Fibroblast of lung (primary cell): ENCODE data around the gene TMBIM4. TPM values are rescaled to one million over a fixed set of nuclear protein-coding genes. Genes with fewer than 3 reads are reported as not detected.

ENCODE experiments used
- DNase-seq, 2 donors: peaks; one replicate each; pipeline versions ENCODE4 v3.0.0 to v3.0.0-alpha.2; 2010; ENCODE audit warnings: low read depth in 2 of 2
- H2AFZ ChIP-seq: 2 replicates; pipeline ENCODE4 v1.5.1; 2012; ENCODE audit warnings: low read length, control low read depth, inconsistent platforms
- H3K27ac ChIP-seq: 2 replicates; pipeline ENCODE4 v1.5.1; 2011; ENCODE audit warnings: low read length, control low read depth; ENCODE audit not compliant: insufficient read depth
- H3K27me3 ChIP-seq: 2 replicates; pipeline ENCODE4 v1.5.1; 2011; ENCODE audit warnings: mild to moderate bottlenecking, low read length; ENCODE audit not compliant: control insufficient read depth, insufficient read depth
- H3K36me3 ChIP-seq: 2 replicates; pipeline ENCODE4 v1.5.1; 2011; ENCODE audit warnings: low read length; ENCODE audit not compliant: control insufficient read depth, insufficient read depth
- H3K4me1 ChIP-seq: 2 replicates; pipeline ENCODE4 v1.5.1; 2011; ENCODE audit warnings: low read length; ENCODE audit not compliant: control insufficient read depth, insufficient read depth; ENCODE audit errors: extremely low read depth
- H3K4me2 ChIP-seq: 2 replicates; pipeline ENCODE4 v1.5.1; 2011; ENCODE audit warnings: low read length, control low read depth; ENCODE audit not compliant: insufficient read depth; ENCODE audit errors: extremely low read depth
- H3K4me3 ChIP-seq, 4 experiments: fragments of 200-600 bp in 1 of 4; sonication (generic) in 1 of 4; replicated peaks in 1 of 4; 2 replicates each; pipeline ENCODE4 v1.5.1; 2011 to 2016; ENCODE audit warnings: low read length in 4 of 4, low read depth in 3 of 4, mild to moderate bottlenecking in 3 of 4, control low read depth in 2 of 4, inconsistent platforms in 1 of 4, mixed read lengths in 1 of 4; ENCODE audit not compliant: insufficient read depth in 1 of 4; ENCODE audit errors: control extremely low read depth in 1 of 4
- H3K79me2 ChIP-seq: 2 replicates; pipeline ENCODE4 v1.5.1; 2012; ENCODE audit warnings: mild to moderate bottlenecking, low read length, inconsistent platforms; ENCODE audit not compliant: control insufficient read depth, insufficient read depth
- H3K9ac ChIP-seq: 2 replicates; pipeline ENCODE4 v1.5.1; 2011; ENCODE audit warnings: mild to moderate bottlenecking, low read length, control low read depth; ENCODE audit not compliant: insufficient read depth
- H3K9me3 ChIP-seq: 2 replicates; pipeline ENCODE4 v1.5.1; 2012; ENCODE audit warnings: low read depth, low read length; ENCODE audit not compliant: control insufficient read depth, insufficient read depth
- H4K20me1 ChIP-seq: 2 replicates; pipeline ENCODE4 v1.5.1; 2011; ENCODE audit warnings: low read length; ENCODE audit not compliant: control insufficient read depth, insufficient read depth; ENCODE audit errors: extremely low read depth
- CTCF ChIP-seq, 2 donors: IDR thresholded peaks in 1 of 2; conservative IDR thresholded peaks in 1 of 2; 1 replicate in 1 of 2; 2 replicates in 1 of 2; pipeline ENCODE4 v1.5.1; 2011 to 2012; ENCODE audit warnings: low read length in 2 of 2, control low read depth in 1 of 2, inconsistent platforms in 1 of 2, low read depth in 1 of 2, mild to moderate bottlenecking in 1 of 2
- EZH2 ChIP-seq: IDR thresholded peaks from 2 replicates; pipeline ENCODE4 v1.5.1; 2012; ENCODE audit warnings: low read length, control low read depth, mild to moderate bottlenecking; ENCODE audit errors: missing control alignments
- polyA plus RNA-seq, 2 donors: library from polyadenylated mRNA; depleted of rRNA in 1 of 2; stranded (reverse) in 1 of 2; unstranded in 1 of 2; fragments of >200 nt; gene quantifications; 2 replicates each; pipeline ENCODE4 v1.2.1, GENCODE V29; 2011 to 2012; ENCODE audit warnings: missing spikeins in 1 of 2
- total RNA-seq: library from RNA; depleted of rRNA; stranded (reverse); fragments of >200 nt; gene quantifications from 2 replicates; pipeline ENCODE4 v1.2.1, GENCODE V29; 2014

TMBIM4 gene
- total and polyA plus RNA-seq, 2 donors (not counting 1 experiment from before 2014, with no cell fraction given), result 69.2 to 140 TPM

- peak; percentile 19 to 31 for DNase-seq
- Histone ChIP-seq H3K4me2 (no peak overlapping the region), H3K4me1 (peaks cover 3% of the 10 kb centered on the region), H3K36me3 (no peaks in the 10 kb centered on the region), H3K79me2 (no peaks in the 10 kb centered on the region), H2AFZ (no peak overlapping the region), H3K27me3 (no peaks in the 10 kb centered on the region), H3K9ac (no peak overlapping the region), H3K4me3 (no peak overlapping the region), H3K27ac (no peak overlapping the region), H3K9me3 (no peaks in the 10 kb centered on the region), H4K20me1 (no peaks in the 10 kb centered on the region)
- TF ChIP-seq EZH2, result no peak
- no peak for TF ChIP-seq CTCF (conservative IDR thresholded peaks at IDR 0.05 in 1 of 2, IDR thresholded peaks at IDR 0.05 in 1 of 2; ENCODE audit: low read depth in 1 of 2, low read length in 2 of 2)
Measured at GRCh38 chr12:66092559-66093269, 77.1 kb downstream of the TMBIM4 start.

- H3K27ac ChIP-seq, result no peak overlapping the region
- no peak overlapping the region for H3K4me3 ChIP-seq
- no peaks in the 10 kb centered on the region for H3K36me3 ChIP-seq
- no peak overlapping the region for H3K4me2 ChIP-seq
- no peaks in the 10 kb centered on the region for H4K20me1 ChIP-seq
- no peak overlapping the region for H2AFZ ChIP-seq
- peaks cover 3% of the 10 kb centered on the region for H3K4me1 ChIP-seq
- H3K27me3 ChIP-seq, result no peaks in the 10 kb centered on the region
- no peak overlapping the region for H3K9ac ChIP-seq
- no peak for TF ChIP-seq CTCF (conservative IDR thresholded peaks at IDR 0.05 in 1 of 2, IDR thresholded peaks at IDR 0.05 in 1 of 2; ENCODE audit: low read depth in 1 of 2, low read length in 2 of 2)
- no peak for DNase-seq
- H3K9me3 ChIP-seq, result no peaks in the 10 kb centered on the region
- no peaks in the 10 kb centered on the region for H3K79me2 ChIP-seq
Measured at GRCh38 chr12:66090157-66090556, 79.6 kb downstream of the TMBIM4 start.

GRCh38 chr12:66087365-66087943 is 82.3 kb downstream of the TMBIM4 start:
- H3K27me3 ChIP-seq, result no peaks in the 10 kb centered on the region
- H3K4me2 ChIP-seq, result no peak overlapping the region
- H3K9me3 ChIP-seq, result no peaks in the 10 kb centered on the region
- no peaks in the 10 kb centered on the region for H4K20me1 ChIP-seq
- H3K4me3 ChIP-seq, result no peak overlapping the region
- H3K27ac ChIP-seq, result no peak overlapping the region
- H3K36me3 ChIP-seq, result no peaks in the 10 kb centered on the region
- H3K4me1 ChIP-seq, result peaks cover under 1% of the 10 kb centered on the region
- H3K79me2 ChIP-seq, result no peaks in the 10 kb centered on the region
- H2AFZ ChIP-seq, result no peak overlapping the region
- peak; percentile 64 to 86 for DNase-seq
- H3K9ac ChIP-seq, result no peak overlapping the region
- TF ChIP-seq EZH2 (no peak), CTCF (conservative IDR thresholded peaks at IDR 0.05 in 1 of 2, IDR thresholded peaks at IDR 0.05 in 1 of 2; ENCODE audit: low read depth in 1 of 2, low read length in 2 of 2) (peak; percentile 87 to 89)
